Measurements from ENCODE around the gene TMEM18.

DNA sequence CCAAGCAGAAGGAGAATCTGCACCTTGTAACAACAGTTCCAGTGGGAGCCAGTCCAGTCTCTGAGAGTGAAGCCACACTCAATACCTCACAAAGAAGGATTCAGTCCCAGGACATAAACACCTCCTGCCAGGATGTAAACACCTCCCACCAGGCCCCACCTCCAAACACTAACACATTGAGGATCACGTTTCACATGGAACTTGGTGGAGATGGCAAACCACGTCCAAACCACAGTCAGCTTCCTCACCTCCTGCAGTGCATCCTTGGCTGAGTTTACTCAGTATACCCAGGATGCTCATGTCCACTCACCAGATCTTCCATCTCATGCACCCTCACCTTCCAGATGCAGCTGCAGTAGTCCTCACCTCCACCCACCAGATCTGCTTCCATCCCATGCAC, 37.8 kb upstream of the TMEM18 start:
- TF ChIP-seq POLR2A (IDR thresholded peaks at IDR 0.05): no peak
- TF ChIP-seq CTCF (IDR thresholded peaks at IDR 0.05): no peak
- TF ChIP-seq EP300 (IDR thresholded peaks at IDR 0.05): no peak

All from tibial nerve (tissue), 4 donors.